Central memory CD8-positive, alpha-beta T cell (primary cell): ENCODE measurements around the gene KIF16B.
"Not testable (repeated sequence)": the region's sequence is repeated elsewhere in the genome, so short reads cannot be mapped to it uniquely, and the experiment has no call there.

Experiments
- ATAC-seq: fragments of 150-1000 bp; cut with Tn5 transposase; replicated peaks from 2 replicates; pipeline ENCODE4 v1.10.0; 2022; ENCODE audit warnings: mild to moderate bottlenecking, moderate FRiP score, moderate number of reproducible peaks; ENCODE audit not compliant: poor library complexity, severe bottlenecking; ENCODE audit errors: extremely low read depth
- DNase-seq, 2 donors: peaks; one replicate each; pipeline ENCODE4 v3.0.0; 2021; ENCODE audit warnings: low spot score in 2 of 2
- H3K27ac Mint-ChIP-seq: one replicate; pipeline ENCODE4 v1.8.0; 2022; ENCODE audit warnings: low read depth, mild to moderate bottlenecking, moderate library complexity, mixed read lengths
- H3K27me3 Mint-ChIP-seq: one replicate; pipeline ENCODE4 v1.8.0; 2022; ENCODE audit warnings: mixed read lengths
- H3K36me3 Mint-ChIP-seq: one replicate; pipeline ENCODE4 v1.8.0; 2022; ENCODE audit warnings: mild to moderate bottlenecking, moderate library complexity, mixed read lengths; ENCODE audit not compliant: insufficient read depth
- H3K4me1 Mint-ChIP-seq: one replicate; pipeline ENCODE4 v1.8.0; 2022; ENCODE audit warnings: mixed read lengths
- H3K4me3 Mint-ChIP-seq: one replicate; pipeline ENCODE4 v1.8.0; 2022; ENCODE audit warnings: mild to moderate bottlenecking, moderate library complexity, mixed read lengths
- H3K9me3 Mint-ChIP-seq: one replicate; pipeline ENCODE4 v1.8.0; 2022; ENCODE audit warnings: mixed read lengths

KIF16B gene

GRCh38 chr20:16580620-16581019 lies 7.4 kb upstream of the KIF16B start:
- Mint-ChIP-seq H3K4me3 (no peak overlapping the region), H3K27me3 (peaks cover 26% of the 10 kb centered on the region), H3K36me3 (no peaks in the 10 kb centered on the region), H3K9me3 (no peaks in the 10 kb centered on the region), H3K4me1 (no peaks in the 10 kb centered on the region), H3K27ac (no peak overlapping the region)
- ATAC-seq (no peak), DNase-seq (no peak)

- H3K4me3 Mint-ChIP-seq = no peak overlapping the region
- H3K27me3 Mint-ChIP-seq = peaks cover 26% of the 10 kb centered on the region
- no peak overlapping the region for H3K27ac Mint-ChIP-seq
- no peaks in the 10 kb centered on the region for H3K36me3 Mint-ChIP-seq
- no peaks in the 10 kb centered on the region for H3K9me3 Mint-ChIP-seq
- ATAC-seq (no peak), DNase-seq (no peak)
- H3K4me1 Mint-ChIP-seq = peaks cover 4% of the 10 kb centered on the region
These were observed 6.9 kb upstream of the KIF16B start for GRCh38 chr20:16580147-16580546.

GRCh38 chr20:16576219-16576618 lies 3.0 kb upstream of the KIF16B start:
- no peak for ATAC-seq
- no peak for DNase-seq
- H3K27ac Mint-ChIP-seq = no peak overlapping the region
- peaks cover 6% of the 10 kb centered on the region for H3K36me3 Mint-ChIP-seq
- H3K4me1 Mint-ChIP-seq = peaks cover 25% of the 10 kb centered on the region
- peaks cover 6% of the 10 kb centered on the region for H3K27me3 Mint-ChIP-seq
- no peaks in the 10 kb centered on the region for H3K9me3 Mint-ChIP-seq
- H3K4me3 Mint-ChIP-seq = peak overlapping the region; percentile 6

- Mint-ChIP-seq H3K36me3 (peaks cover 6% of the 10 kb centered on the region), H3K4me1 (peaks cover 32% of the 10 kb centered on the region), H3K27me3 (no peaks in the 10 kb centered on the region), H3K27ac (peak overlapping the region; percentile 57), H3K9me3 (no peaks in the 10 kb centered on the region), H3K4me3 (peak overlapping the region; percentile 81)
- ATAC-seq (no peak), DNase-seq (no peak)
These were observed 2.3 kb upstream of the KIF16B start for GRCh38 chr20:16575390-16576140.

- ATAC-seq (peak; percentile 55), DNase-seq (peak; percentile 37 to 41)
- peaks cover 33% of the 10 kb centered on the region for H3K4me1 Mint-ChIP-seq
- peak overlapping the region; percentile 57 for H3K27ac Mint-ChIP-seq
- H3K27me3 Mint-ChIP-seq = no peaks in the 10 kb centered on the region
- H3K4me3 Mint-ChIP-seq = peak overlapping the region; percentile 81
- no peaks in the 10 kb centered on the region for H3K9me3 Mint-ChIP-seq
- H3K36me3 Mint-ChIP-seq = peaks cover 6% of the 10 kb centered on the region
These were observed 1.6 kb upstream of the KIF16B start for GRCh38 chr20:16574656-16575355.

GRCh38 chr20:16571333-16571732 lies 1.9 kb downstream of the KIF16B start:
- H3K36me3 Mint-ChIP-seq = peaks cover 6% of the 10 kb centered on the region
- DNase-seq = no peak
- H3K9me3 Mint-ChIP-seq = no peaks in the 10 kb centered on the region
- no peak for ATAC-seq
- peaks cover 33% of the 10 kb centered on the region for H3K4me1 Mint-ChIP-seq
- no peaks in the 10 kb centered on the region for H3K27me3 Mint-ChIP-seq
- no peak overlapping the region for H3K27ac Mint-ChIP-seq
- no peak overlapping the region for H3K4me3 Mint-ChIP-seq

- Mint-ChIP-seq H3K36me3 (peaks cover 6% of the 10 kb centered on the region), H3K4me3 (no peak overlapping the region), H3K4me1 (peaks cover 30% of the 10 kb centered on the region), H3K9me3 (no peaks in the 10 kb centered on the region), H3K27me3 (no peaks in the 10 kb centered on the region), H3K27ac (no peak overlapping the region)
- DNase-seq (no peak), ATAC-seq (no peak)
These were observed 3.7 kb downstream of the KIF16B start for GRCh38 chr20:16569246-16570153.

- DNase-seq = no peak
- Mint-ChIP-seq H3K9me3 (no peaks in the 10 kb centered on the region), H3K4me1 (peaks cover 18% of the 10 kb centered on the region), H3K27ac (no peak overlapping the region), H3K36me3 (no peaks in the 10 kb centered on the region), H3K27me3 (no peaks in the 10 kb centered on the region), H3K4me3 (no peak overlapping the region)
- no peak for ATAC-seq
These were observed 7.2 kb downstream of the KIF16B start for GRCh38 chr20:16566080-16566479.

- ATAC-seq, H3K4me3 Mint-ChIP-seq, H3K27me3 Mint-ChIP-seq, DNase-seq, H3K9me3 Mint-ChIP-seq, H3K27ac Mint-ChIP-seq, H3K36me3 Mint-ChIP-seq: not testable (repeated sequence)
- H3K4me1 Mint-ChIP-seq = peaks cover 12% of the 10 kb centered on the region
These were observed 9.2 kb downstream of the KIF16B start for GRCh38 chr20:16564079-16564478.

GRCh38 chr20:16563066-16563806 lies 10.0 kb downstream of the KIF16B start:
- ATAC-seq (no peak), DNase-seq (no peak)
- H3K27ac Mint-ChIP-seq = no peak overlapping the region
- no peaks in the 10 kb centered on the region for H3K27me3 Mint-ChIP-seq
- no peaks in the 10 kb centered on the region for H3K36me3 Mint-ChIP-seq
- H3K4me1 Mint-ChIP-seq = peaks cover 12% of the 10 kb centered on the region
- H3K9me3 Mint-ChIP-seq = no peaks in the 10 kb centered on the region
- H3K4me3 Mint-ChIP-seq = no peak overlapping the region

GRCh38 chr20:16562259-16562658 lies 11.0 kb downstream of the KIF16B start:
- Mint-ChIP-seq H3K4me3 (no peak overlapping the region), H3K36me3 (no peaks in the 10 kb centered on the region), H3K9me3 (no peaks in the 10 kb centered on the region), H3K4me1 (peaks cover 20% of the 10 kb centered on the region), H3K27me3 (no peaks in the 10 kb centered on the region), H3K27ac (no peak overlapping the region)
- no peak for DNase-seq
- no peak for ATAC-seq

- Mint-ChIP-seq H3K27me3 (no peaks in the 10 kb centered on the region), H3K36me3 (no peaks in the 10 kb centered on the region), H3K27ac (no peak overlapping the region), H3K4me3 (no peak overlapping the region), H3K4me1 (peaks cover 21% of the 10 kb centered on the region), H3K9me3 (no peaks in the 10 kb centered on the region)
- ATAC-seq (no peak), DNase-seq (no peak)
These were observed 12.6 kb downstream of the KIF16B start for GRCh38 chr20:16560661-16561060.
